NCI-H2029 treated with DMSO at 0.1 percent for 48 hours (cell line): ENCODE data around the gene PTPRN2.

Experiments used
- DNase-seq: peaks from one replicate; lab custom pipeline; 2025; lab: John Stamatoyannopoulos, UW

The PTPRN2 gene

DNA sequence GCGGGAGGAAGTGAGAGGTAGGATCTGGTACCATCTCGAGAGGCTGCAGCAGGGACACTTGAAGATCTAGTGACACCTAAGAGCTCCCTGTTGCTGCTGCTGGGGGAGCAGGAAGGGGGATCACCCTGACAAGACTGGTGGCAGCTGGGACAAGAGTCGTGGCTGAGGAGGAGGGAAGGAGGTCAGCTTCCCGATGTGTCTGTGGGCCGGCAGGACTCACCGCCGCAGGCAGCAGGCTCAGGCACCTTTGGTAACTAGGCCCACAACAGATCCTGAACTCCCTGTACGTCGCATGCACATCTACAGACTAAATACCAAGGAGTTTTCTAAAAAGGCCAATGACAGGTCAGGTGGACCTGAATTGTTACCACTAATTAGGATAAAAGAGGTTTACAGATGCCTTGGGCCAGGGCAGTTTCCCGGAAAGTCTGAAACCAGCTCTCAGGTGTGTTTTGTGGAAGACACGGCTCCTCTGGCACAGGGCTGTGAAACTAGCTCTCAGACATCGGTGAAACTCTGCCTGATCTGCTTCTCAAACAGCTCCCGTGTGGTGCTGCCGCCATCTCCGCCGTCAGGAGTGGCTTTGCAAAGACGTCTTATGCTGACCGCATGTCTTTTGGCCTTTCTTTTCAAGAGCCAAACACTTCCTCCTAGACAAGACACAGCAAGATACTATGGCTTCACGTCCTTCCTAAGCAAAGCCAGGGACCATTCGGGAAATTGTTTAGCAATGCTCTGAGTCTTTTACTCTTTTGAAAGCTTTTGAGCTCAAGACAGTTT, 609.7 kb downstream of the PTPRN2 start:
- DNase-seq, result no peak

DNA sequence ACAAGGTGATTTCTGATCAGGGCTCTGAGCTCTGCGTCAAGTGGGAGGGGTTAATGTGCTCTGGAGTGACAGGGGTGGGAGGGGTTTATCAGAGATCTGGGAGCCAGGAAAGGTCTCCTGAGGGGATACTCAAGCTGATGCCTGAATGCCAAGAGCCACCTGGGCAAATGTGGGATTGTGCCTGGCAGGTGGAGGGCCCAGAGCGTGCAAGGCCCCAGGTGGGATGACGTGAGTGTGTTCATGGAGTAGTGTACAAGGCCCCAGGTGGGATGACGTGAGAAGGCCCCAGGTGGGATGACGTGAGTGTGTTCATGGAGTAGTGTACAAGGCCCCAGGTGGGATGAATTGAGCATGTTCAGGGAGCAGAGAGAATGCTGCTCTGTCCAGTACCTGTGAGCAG, 610.3 kb downstream of the PTPRN2 start:
- no peak for DNase-seq

DNA sequence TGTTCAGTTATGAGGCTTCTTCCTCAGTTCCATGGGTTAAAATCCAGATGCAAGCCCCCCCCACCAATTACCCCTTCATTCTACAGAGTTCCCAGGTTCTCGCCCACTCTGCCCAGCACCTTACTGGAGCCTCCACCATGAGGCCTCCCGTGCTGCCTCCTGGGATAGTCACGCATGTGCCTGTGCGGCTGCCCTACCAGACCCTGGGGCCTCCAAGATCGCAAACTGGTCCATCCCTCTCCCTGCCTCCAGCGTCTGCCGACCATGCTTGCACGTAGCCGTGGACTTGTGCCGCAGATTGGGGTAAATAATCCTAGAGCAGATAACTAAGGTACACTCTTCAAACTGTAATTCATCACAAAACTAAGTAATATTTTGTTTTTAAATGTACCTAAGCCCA, 611.2 kb downstream of the PTPRN2 start:
- no peak for DNase-seq

DNA sequence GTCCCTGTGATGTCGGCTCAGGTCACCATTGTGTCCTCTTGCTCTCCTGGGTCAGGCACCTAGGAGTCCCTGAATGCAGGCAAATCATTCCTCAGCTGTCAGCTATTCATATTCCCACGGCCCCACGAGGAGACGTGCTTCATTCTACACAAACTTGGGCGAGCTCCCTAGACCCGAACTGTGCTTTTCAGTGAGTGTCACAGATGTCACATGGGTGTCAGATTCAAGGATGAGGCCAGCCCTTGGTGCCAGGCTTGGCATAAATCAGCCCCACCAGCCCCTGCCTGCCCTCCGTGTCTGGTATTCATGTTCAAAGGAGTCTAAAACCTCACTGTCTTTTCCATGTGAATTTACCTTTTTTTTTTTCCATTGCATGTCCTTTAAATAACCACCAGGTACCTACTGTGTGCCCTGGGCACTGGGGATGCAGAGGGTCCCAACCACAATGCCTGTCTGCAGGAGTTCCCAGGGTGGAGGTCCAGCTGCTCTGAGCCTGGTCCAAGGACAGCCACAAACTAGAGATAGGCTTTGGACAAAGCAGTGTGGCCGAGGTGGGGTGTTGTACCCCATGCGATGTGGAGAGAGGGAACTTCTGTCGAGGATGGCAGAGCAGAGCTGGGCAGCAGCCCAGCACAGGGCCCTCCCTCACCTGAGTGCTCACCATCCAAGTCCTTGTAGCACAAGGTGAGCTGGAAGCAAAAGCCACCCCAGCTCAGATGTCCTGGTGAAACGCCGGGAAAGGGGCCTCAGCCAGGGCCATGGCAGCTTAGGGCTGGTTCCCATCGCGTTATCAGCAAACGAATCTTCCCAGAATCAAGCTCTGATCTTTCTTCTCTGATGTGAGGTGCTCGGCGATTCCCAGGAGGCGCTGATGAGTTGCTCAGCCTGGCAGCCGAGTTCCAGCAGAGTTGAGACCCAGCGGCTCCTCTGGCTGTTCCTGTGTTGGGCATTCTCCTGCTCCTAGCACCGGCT, 611.9 kb downstream of the PTPRN2 start:
- DNase-seq, result no peak

GRCh38 chr7:157974678-157975230, 612.9 kb downstream of the PTPRN2 start:
- no peak for DNase-seq

DNA sequence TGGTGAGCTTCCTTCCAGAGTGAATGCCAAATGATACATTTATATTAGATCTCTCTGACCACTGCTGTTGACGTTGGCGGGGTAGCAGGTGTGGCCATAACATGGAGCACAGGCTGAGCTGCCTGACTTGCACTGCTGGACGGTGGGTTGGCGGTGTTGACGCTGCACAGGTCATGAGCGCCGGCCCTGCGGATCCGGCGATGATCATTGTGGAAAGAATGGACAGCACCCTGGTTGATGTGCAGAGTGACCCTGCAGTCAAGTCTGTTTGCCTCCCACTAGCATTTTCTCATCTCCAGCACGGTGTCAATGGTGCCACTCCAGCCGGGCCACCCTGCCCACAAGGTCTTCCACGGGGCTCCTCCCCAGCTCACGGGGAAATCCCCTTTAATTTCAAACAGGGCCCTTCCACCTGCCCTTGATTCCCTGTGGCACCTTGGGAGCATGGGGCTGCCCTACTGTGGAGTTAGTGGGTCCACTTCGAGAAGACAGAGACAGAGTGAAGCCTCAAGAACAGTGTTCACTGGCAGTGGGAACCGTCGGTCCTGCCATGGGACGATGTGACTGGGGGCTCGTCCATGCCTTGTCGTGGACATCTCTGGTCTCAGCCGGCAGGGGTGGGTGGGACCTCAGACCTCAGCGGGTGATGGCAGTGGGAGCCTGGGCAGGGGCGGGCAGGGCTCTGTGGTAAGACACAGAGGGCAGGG, 613.5 kb downstream of the PTPRN2 start:
- DNase-seq, result no peak

GRCh38 chr7:157972914-157973313, 614.7 kb downstream of the PTPRN2 start:
- DNase-seq, result no peak

GRCh38 chr7:157971501-157971900, 616.1 kb downstream of the PTPRN2 start:
- no peak for DNase-seq

- no peak for DNase-seq
Observed at GRCh38 chr7:157970744-157971143, 616.9 kb downstream of the PTPRN2 start.

DNA sequence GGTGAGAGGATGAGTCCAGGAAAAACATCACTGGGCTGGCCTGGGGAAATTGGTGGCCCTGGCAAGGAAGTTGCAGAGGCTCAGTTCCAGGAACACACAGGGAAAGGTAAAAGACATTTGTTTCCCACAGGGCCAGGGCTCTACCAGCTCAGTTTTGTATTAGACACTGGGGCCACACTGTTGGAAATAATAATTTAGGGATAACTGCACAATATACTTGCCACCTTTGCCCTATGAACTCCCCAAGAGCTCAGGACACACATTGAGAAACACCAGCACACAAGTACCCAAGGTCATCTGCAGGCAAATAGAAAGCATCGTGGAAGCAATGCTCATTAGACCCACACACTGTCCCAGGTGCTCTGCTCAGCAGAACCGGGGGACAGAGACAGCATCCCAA, 617.6 kb downstream of the PTPRN2 start:
- no peak for DNase-seq

GRCh38 chr7:157966490-157966889, 621.1 kb downstream of the PTPRN2 start:
- no peak for DNase-seq

DNA sequence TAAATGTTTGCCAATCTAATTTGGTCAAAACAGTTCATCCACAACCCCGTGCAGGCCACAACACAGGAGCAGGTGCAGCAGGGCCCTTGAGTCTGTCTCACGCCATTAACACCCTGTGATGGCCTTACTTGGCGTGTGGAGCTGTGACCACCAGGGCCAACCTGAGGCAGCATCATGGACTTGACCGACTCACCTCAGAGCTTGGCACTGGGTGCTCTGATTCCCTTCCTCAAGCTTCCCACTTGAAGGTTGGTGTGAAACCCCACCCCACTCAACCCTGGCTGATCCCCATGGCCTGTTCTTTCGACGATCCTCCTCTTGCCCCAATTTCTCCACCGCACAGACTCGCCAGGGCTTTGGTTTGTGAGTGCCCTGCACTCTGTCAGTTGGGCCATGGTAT, 623.1 kb downstream of the PTPRN2 start:
- DNase-seq, result no peak

DNA sequence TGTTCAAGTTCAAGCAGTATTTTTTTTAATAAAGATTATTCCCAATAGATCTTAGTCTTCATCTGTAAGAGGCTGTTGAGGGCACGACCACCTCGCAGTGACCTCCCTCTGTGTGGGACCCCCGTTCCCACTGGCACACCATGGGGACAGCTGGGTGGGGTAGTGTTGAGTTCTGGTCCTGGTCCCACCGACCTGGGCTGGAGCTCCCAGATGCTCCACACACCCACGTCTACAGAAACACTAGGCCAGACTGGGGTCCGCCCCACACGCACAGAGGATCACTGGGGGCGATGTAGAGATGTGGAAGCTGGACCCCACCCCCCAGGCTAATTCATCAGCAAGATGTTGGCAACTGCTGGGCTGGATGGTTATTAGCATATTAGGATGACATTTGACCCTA, 623.6 kb downstream of the PTPRN2 start:
- no peak for DNase-seq

GRCh38 chr7:157963526-157963925, 624.1 kb downstream of the PTPRN2 start:
- DNase-seq, result no peak

- DNase-seq, result no peak
Observed at GRCh38 chr7:157962458-157963306, 624.9 kb downstream of the PTPRN2 start.

DNA sequence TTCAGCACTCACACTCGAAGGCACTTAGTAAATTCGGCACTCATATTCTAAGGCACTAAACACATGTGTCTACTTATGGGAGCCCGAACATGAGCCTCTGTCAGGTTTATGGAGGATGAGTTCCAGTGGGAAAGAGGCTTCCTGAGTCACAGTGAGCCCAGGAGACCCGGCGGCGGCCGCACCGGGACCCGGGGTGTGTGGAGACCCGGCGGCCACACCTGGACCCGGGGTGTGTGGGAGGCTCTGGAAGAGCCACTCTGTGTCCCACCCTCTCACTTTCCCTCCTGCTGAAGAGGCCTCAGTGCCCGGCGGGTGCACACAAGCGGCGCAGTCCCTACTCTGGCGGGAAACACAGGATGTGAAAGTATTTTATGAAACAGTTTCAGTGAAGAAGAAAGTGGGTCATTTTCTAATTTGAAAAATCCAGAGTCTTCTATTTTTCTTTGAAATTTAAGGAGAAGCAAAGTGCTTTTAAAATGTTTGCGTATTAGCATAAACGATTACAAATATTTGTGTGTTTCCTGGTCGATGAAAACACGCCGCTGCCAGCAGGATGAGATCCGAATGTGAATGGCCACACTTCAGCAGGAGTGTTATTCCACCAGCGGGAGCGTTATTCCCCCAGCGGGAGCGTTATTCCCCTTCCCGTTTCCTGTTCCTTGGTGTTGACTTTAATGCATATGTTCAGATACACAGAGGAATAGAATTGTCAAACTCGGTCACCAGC, 625.7 kb downstream of the PTPRN2 start:
- DNase-seq, result peak; percentile 55

GRCh38 chr7:157955348-157955999, 632.1 kb downstream of the PTPRN2 start:
- no peak for DNase-seq

DNA sequence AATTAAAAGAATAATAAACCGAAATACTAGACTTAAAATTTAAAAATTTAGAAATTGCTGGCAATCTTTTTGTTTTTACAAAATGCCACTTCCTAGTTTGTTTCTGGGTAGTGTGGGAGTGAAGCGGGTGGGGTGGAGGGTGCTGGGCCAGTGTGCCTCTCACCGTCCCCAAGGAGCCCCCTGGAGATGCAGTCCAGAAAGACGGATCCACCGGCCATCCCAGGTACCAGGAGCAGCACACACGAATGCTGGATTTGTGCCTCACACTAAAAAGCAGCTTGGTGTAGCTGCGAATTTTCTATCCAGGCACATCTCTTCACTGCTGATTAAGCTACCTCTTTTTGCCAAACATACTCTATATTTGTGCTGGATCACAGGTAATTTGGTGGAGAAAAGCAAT, 632.7 kb downstream of the PTPRN2 start:
- DNase-seq, result no peak

DNA sequence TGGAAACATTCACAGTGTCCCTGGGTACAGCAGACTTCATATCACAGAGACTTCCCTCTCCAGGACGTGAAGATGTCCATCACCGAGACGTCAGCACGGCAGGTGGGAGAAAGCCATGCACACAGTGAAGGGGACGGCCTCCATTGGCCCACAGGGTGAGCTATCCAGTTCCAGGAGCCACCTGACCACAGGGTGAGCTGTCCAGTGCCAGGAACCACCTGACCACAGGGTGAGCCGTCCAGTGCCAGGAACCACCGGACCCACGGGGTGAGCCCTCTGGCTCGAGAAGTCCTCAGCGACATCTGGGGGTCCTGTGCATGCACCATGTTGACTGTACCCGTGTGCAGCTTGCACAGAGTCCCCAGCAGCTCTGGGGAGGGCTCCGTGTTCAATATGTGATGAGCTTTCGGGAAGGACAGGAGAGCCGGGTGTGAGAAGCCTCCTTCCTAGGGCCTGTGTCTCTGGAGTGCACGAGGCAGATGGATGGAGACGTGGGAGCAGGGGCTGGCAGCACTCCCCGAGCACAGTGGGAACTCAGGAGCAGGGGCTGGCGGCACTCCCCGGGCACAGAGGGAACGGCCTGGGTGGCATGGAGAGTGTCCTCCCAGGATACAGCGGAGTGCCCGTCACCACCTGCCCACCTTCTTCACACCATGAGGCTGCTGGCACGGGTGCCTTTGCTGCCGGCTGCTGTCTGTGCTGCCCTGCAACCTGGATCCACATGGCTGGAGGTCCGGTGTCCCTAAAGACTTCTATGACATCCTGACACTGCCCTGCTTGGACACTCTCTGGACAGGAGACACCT, 634.6 kb downstream of the PTPRN2 start:
- no peak for DNase-seq
